22Rv1 (cell line): ENCODE results near the gene LDOC1.

Experiments
- CTCF ChIP-seq: fragments of 450-650 bp; IDR thresholded peaks from 2 replicates; pipeline ENCODE4 v1.5.1; 2017; ENCODE audit warnings: mild to moderate bottlenecking
- ZFX ChIP-seq: fragments of 450-650 bp; IDR thresholded peaks from 2 replicates; pipeline ENCODE4 v1.6.1; 2017; ENCODE audit warnings: antibody characterized with exemption, borderline replicate concordance

DNA sequence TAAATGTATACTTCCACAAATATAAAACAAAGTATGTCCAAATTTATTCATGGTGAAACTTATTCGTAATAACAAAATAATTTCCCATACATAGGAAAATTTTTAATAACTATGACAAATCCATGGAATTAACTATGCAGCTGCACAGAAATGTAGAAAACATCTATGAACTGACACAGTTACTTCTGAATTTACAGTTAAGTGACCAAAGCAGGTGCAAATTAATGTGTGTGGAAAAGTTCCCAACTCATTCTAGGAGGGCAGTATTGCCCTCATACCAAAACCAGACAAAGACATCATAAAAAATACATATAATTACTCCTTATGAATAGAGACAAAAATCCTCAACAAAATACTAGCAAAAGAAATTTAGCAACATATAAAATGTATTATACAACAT is 12.5 kb downstream of the LDOC1 start:
- no peak for TF ChIP-seq CTCF
- TF ChIP-seq ZFX: no peak
